Activated gamma-delta T cell (primary cell): ENCODE results near the gene SMIM41.
A peak's percentile ranks its signal among the peaks of the same experiment; 100 is the strongest.
"Not testable (repeated sequence)": the region's sequence is repeated elsewhere in the genome, so short reads cannot be mapped to it uniquely, and the experiment has no call there.

Source experiments
- DNase-seq: peaks from one replicate; lab custom pipeline; 2025; lab: John Stamatoyannopoulos, UW

Gene SMIM41

DNA sequence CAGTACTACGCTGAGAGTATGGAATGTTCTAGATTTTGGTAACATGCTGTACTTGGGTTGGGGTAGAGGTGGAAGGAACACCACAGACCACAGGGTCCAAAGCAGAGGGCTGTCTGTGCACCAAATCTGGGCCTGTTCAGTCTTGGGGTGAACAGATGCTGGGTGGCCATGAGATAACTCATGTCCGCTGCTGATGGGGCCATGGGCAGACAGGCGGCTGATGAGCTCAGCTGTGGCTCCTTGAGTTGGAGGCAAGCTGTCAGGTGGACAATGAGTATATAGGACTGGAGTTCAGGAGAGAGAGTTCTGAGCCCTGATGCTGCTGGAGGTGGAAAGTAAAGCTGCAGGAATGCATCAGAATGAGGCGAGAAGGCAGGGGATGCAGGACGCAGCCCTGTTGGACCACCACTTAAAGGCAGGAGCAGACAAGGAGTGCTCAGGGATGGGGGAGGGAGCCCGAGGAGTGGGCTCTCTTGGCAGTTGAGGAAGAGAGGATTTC lies 6.2 kb downstream of the SMIM41 start:
- DNase-seq: no peak

DNA sequence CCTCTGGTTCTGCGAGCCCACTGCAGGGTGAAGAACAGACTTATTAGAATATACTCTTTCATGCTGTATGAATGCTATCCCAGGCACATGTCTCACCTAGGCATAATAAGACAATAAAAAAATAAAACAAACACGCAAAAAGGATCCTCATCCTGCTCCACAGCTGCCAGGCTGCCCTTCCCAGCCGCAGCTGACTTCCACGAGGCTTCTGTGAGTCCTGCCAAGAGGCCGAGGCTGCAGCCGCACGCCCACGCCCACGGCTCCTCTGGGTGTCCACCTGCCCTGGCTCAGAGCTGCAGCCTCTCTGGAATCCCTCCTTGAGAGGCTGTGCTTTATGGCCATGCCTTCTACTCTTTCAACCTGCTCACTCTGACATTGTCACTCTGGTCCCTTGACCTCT lies 6.9 kb downstream of the SMIM41 start:
- no peak for DNase-seq

- DNase-seq: no peak
These were observed 7.7 kb downstream of the SMIM41 start for GRCh38 chr12:52086944-52087835.

DNA sequence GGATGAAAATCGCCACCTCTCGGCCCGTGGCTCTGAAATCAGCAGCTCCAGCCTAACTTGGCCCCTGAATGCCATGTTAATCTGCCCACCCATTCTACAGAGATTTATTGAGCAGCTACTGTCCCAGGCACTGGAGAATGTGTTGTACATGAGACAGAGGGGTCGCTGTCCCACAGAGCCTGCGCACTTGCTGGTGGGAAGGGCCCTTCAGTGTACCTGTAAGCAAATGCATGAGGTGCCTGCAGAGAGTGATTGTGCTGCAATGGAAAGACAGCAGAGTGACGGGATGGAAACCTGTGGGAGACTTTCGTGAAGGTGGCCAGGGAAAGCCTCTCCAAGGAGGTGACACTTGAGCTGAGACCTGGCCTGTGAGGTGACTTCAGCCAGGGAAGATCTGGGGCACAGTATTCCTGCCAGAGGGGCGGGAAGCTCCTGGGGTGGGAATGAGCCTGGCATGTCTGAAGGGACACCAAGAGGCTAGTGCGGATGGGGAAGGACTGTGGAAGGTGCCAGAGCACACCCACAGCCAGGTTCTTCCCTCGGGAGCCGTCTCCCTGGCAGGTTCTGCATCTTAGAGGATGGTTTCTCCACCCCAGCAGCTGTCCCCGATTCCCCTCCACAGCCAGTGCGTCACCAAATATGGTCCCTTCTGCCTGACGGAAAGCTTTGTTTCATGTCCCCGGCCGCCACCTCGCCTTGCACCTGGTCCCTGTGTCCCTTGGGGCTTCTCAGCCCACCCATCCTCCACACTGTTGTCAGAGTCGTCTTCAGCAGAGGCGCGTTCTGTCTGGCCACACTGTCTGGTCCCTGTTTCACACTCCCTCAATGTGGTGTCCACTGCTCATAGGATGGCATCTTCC lies 8.7 kb downstream of the SMIM41 start:
- DNase-seq: no peak

DNA sequence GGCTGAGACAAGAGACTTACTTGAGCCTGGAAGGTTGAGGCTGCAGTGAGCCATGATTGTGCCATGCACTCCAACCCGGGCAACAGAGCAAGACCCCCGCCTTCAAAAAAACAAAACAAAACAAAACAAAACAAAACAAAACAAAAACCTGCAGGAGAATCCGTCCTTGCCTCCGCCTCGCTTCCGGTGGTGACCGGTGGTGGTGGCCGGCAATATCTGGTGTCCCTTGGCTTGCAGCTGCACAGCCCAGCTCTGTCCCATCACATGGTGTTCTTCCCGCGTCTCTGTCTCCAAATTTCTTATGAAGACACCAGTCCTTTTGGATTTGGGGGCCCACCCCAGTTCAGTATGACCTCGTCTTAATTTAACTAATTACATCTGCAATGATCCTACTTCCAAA lies 10.0 kb downstream of the SMIM41 start:
- no peak for DNase-seq

DNA sequence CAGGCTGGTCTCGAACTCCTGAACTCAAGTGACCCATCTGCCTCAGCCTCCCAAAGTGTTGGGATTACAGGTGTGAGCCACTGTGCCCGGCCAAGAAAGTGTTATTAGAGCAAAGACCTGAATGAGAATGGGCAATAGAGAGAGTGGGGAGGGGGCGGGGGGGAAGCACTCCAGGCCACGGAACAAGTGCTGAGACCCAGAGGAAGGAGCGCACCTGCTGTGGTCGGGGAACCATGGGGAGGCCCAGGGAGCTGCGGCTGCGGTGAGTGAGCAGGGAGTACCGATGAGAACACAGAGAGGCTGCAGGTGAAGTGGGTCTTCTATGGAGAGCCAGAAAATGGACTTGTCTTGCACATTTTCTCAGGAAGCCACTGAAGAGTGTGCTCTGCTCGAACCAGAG lies 10.8 kb downstream of the SMIM41 start:
- no peak for DNase-seq

DNA sequence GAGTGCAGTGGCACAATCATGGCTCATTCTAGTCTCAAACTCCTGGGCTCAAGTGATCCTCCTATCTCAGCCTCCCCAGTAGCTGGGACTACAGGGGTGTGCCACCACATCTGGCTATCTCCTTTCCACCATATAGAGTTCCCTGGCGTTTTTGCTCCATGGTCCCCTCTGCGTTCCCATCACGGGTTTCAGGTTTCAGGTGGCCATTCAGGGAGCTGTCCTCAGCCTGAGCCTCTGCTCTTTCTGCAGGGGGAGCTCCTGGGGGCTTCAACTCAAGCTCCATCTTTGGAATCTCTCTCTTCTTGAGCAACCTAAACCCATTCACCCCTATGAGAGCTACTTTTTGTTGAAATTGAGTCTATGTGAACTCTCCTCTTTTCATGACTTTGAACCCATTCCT lies 11.6 kb downstream of the SMIM41 start:
- DNase-seq: no peak

DNA sequence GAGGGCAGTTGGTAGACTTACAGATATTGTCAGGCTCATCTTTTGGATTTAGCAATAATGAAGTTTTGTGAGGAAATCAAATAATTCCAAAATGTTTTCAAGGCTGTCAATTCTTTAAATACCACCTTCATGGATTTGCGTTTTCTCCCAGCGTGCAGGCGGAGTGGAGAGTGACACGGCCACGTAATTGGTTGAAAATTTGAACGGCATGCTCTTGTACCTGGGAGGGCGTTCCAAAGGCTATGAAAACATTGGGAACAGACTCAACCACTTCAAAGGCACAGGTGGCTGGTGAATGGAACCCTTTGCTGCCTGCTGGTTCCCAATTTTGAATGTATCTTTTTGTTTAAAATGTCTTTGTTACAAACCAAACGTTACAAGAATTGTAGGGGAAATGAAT lies 12.4 kb downstream of the SMIM41 start:
- no peak for DNase-seq

DNA sequence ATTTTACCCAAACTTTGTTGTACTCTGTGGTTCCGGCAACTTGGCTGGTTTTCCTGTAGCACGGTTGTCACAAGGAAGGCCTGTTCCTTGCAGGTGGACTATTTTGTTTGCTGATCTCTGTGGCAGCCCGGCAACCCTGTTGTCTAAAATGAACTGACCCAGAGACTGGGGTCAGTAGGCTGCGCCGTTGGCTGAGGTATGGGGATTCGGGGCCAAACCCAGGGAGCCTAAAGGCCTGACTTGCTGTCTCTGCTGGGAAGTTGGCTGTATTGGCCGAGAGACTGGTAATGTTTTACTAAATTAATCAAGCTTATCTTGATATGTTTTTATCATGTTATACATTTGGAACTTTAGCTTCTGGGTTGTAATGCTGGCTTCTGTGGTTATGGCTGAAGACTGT lies 13.8 kb downstream of the SMIM41 start:
- no peak for DNase-seq

GRCh38 chr12:52096332-52097044 lies 17.0 kb downstream of the SMIM41 start:
- no peak for DNase-seq

DNA sequence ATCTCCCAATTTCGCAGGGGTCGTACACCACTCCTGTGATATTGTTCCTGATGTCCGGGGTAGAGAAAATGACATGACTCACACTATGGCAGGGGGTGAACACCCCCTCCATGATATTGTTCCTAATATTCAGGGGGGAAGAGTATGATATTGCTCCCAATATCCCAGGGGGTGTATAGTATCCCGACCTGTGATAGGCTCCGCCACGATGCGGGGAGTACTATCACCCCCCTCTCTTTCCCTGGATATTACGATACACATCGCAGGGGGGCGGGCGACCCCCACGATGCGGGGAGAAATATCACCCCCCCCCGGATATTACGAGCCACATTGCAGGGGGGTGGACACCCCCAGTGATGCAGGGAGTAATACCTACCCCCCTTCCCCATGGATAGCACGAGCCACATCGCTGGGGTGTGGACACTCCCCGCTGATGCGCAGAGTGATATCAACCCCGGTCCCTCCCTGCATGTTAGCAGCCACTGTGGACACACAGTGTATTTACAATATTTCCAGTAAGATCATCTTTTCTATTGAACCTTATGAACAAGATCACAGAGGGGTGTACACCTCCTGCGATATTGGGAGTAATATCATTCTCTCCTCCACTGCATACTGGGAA lies 17.7 kb downstream of the SMIM41 start:
- DNase-seq: no peak

- not testable (repeated sequence) for DNase-seq
These were observed 25.1 kb downstream of the SMIM41 start for GRCh38 chr12:52104431-52105089.

DNA sequence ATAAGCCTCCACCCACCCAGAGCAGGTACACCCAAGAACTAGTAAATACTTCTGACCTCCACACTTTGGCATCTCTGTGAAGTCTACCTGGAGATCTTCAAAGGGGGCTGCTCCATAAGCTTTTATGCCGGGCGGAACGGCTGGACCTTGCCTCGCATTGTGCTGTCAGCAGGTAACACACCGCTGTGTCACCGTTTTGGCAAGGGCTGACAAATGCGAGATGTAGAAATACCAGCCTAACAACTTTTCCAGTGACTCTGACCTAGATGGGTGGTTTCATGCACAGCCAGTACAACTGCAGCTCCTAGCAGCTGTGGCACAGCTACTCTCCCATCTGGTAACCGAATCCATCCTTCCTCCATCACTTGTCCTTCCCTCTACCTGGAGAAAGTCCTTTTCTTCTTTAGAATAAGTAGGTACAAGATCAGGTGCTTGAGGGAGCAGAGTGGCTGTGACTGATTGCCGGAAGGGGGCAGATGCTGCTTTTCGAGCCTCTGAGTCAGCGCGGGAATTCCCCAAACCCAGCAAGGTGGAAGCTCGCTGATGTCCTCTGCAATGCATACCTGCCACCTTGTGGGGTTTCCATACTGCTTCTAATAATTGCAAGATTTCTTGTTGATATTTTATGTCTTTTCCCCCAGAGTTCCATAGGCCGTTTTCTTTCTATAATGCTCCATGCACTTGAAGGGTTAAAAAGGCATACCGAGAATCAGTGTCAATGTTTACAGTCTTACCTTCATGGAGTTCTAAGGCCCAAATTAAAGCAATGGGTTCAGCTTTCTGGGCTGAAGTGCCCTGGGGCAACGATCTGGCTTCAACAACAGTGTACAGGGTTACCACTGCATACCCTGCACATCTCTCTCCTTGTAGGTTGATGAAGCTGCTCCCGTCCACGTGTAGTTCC lies 37.0 kb downstream of the SMIM41 start:
- DNase-seq: not testable (repeated sequence)

GRCh38 chr12:52117806-52118475 lies 38.4 kb downstream of the SMIM41 start:
- DNase-seq: not testable (repeated sequence)

- no peak for DNase-seq
These were observed 40.1 kb downstream of the SMIM41 start for GRCh38 chr12:52119398-52120254.

DNA sequence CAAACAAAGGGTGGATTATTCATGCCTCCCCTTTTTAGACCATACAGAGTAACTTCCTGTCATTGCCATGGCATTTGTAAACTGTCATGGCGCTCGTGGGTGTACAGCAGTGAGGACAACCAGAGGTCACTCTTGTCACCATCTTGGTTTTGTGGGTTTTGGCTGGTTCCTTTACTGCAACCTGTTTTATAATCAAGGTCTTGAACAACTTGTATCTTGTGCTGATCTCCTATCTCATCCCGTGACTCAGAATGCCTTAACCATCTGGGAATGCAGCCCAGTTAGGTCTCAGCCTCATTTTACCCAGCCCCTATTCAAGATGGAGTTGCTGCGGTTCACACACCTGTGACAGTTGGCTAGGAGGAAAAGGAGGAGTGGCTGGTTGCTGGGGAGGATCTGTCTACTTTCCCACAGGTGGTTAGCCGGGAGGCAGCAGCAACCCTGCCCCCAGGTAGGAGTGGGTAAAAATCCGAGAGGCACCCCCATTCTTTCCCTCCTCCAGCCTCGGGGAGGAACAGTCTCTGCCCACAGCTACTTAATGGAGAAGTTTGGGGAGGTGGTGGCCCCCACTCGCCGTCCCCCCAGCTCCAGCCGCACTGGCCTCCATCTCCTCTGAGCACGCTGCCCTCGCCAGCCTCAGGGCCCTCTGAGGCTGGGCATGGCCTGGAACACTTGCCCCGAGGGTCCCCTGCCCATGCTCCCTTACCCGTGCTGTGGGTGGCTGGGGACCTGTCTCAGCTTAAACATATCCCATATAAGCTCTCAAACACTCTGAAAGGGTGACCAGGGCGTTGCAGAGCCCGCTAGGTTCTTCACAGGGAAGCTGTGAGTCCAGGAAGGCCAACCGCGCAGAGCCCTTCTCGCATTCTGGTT lies 41.7 kb downstream of the SMIM41 start:
- DNase-seq: no peak

GRCh38 chr12:52121824-52122539 lies 42.5 kb downstream of the SMIM41 start:
- DNase-seq: peak; percentile 17
